Activated T-cell treated with anti-CD3 and anti-CD28 coated beads for 48 hours (primary cell): ENCODE measurements around the gene GCK.
A peak's percentile ranks its signal among the peaks of the same experiment; 100 is the strongest.

Experiments used
- DNase-seq: peaks from one replicate; pipeline ENCODE4 v3.0.0-alpha.2; 2020; ENCODE audit warnings: low read depth

GCK gene

GRCh38 chr7:44155191-44156185, 33.8 kb downstream of the GCK start:
- DNase-seq, result no peak

DNA sequence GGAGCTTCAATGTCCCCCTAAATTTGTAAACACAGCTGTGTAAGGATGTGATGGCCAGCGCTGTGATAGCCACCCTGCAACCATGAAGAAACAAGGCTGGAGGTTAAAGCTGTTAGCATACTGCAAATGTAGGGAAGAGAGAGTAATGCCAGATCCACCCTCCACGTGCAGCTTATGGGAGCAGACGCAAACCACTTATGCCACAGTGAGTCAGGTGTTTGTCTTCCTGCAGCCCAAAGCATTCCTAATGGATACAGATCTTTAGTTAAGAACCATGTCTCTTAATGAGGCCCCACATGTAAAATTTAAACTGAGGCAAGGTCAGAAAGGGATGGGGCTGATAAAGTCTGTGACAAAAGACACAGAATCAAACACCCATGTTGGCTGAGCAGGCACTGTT, 34.5 kb downstream of the GCK start:
- DNase-seq, result no peak

- no peak for DNase-seq
Observed at GRCh38 chr7:44153948-44154335, 35.3 kb downstream of the GCK start.

- no peak for DNase-seq
Observed at GRCh38 chr7:44152971-44153947, 36.0 kb downstream of the GCK start.

- no peak for DNase-seq
Observed at GRCh38 chr7:44151956-44152355, 37.3 kb downstream of the GCK start.

DNA sequence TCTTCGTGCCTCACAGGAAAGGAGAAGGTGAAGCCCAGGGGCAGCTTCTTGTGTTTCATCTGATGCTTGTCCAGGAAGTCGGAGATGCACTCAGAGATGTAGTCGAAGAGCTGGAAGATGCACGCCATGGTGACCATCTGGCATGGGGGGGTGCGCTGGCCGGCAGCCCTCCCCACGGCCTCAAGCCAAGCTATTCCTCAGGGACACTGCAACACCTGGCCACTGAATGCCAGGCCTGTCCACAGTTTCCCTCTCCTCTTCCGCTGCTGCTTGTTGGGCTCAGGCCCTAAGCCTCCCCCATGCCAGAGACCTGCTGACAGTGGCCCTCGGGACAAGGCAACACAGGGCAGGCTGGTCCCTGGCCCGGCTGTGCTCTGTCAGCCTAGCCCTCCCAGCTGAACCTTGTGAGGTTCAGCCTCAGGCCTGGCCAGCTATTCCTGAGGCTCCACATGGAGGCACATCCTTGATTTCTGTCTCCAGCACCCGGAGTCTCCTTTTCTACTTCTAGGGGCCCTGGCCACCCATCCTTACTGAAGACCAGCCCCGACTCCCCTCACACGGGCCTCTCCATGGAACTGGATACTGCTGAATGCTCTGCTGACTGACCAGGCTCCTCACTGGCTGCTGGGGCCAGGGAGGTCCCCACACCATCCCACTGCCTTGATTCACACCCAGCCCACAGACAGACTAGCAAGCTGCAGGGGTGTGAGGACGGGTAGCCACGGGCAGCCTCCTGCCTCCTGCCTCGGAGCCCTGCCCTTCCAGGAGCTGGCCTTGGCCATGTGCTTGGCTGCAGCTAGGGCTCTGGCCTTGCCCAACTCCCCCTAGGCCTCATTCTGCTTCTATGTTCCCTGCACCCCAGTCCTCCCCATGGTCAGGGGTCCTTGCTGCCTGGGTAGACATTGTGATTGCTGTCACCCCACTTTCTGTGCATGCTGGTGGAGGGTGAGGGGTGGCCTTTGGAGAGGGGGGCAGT, 38.0 kb downstream of the GCK start:
- no peak for DNase-seq

DNA sequence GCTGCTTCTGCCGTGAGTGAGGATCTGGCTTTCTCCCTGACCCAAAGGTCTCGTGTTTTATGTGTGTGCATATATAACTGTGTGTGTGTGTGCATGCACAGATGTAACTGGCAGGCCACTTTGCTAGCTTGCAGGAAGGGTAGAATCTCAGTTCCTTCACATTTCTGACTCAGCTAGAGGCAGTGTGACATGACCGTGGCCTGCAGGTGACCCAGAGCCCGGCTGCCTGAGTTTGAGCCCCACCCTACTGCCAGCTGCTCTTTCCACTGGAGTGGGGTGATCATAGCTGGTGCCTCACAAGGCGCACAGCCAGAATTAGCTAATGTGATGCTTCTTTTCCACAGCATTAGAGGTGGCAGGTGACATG, 38.8 kb downstream of the GCK start:
- no peak for DNase-seq

- no peak for DNase-seq
Observed at GRCh38 chr7:44149571-44150465, 39.4 kb downstream of the GCK start.

GRCh38 chr7:44148961-44149536, 40.2 kb downstream of the GCK start:
- no peak for DNase-seq

DNA sequence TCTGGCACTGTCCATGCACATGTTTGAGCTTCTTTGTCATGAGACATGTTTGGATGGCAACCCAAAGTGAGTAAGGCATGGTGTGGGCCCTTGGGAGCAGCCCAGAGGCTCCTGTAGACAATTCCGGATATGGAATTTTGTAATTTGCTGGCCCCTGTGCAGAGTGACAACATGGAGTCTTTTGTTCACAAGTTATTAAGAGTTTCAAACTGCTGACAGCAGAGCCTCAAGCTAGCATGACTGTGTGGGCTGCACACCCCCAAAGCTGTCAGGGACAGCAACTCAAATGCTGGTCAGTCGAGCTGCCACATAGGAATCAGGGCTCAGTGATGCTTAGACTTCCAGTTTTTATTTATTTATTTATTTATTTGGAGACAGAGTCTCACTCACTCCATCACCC, 41.1 kb downstream of the GCK start:
- DNase-seq, result no peak

GRCh38 chr7:44147026-44147991, 41.9 kb downstream of the GCK start:
- DNase-seq, result no peak

- peak; percentile 52 for DNase-seq
Observed at GRCh38 chr7:44145969-44146911, 43.0 kb downstream of the GCK start.

DNA sequence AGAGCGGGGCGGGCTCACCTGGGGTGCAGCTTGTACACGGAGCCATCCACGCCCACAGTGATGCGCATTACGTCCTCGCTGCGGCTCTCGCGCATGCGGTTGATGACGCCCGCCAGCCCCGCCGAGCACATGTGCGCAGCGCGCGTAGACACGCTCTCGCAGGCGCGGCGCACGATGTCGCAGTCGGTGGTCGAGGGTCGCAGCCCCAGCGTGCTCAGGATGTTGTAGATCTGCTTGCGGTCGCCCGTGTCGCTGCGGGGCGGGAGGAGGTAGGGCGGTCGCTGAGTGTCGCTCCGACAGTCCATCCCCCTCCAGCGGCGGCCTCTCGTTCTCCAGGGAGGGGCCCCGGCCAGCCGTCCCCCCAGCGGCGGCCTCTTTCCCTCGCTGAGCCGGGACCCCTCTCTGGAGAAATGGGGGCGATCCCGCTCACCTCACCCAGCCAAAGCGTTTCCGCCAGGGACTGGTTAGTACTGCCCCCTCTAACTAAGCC, 43.7 kb downstream of the GCK start:
- DNase-seq, result peak; percentile 47

- DNase-seq, result no peak
Observed at GRCh38 chr7:44144968-44145478, 44.2 kb downstream of the GCK start.

DNA sequence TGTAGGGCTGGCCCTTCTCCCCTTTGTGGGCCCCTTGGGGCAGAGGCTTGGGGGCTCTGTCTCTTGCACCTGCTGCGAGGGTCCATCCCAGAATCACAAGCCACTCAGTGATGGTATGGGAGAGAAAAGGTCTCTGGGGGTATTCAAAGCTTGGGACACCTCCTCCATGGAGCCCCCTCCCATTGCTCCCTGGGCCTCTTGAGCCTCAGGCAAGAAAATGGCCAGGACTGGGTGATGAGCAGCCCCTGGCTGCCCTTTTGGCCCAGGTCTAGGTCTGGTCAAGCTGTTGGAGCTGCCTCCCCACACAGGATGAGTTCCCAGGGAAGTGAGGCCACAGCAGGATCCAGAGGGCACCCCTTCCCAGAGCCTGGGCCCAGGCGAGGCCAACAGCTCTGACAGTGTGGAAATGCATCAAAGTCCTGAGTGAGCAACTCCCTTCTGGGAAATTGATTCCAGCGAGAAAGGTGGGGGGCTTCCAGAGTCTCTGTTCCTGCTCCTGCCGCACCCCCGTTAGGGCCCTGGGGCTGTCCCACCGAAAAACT, 44.7 kb downstream of the GCK start:
- DNase-seq, result no peak

DNA sequence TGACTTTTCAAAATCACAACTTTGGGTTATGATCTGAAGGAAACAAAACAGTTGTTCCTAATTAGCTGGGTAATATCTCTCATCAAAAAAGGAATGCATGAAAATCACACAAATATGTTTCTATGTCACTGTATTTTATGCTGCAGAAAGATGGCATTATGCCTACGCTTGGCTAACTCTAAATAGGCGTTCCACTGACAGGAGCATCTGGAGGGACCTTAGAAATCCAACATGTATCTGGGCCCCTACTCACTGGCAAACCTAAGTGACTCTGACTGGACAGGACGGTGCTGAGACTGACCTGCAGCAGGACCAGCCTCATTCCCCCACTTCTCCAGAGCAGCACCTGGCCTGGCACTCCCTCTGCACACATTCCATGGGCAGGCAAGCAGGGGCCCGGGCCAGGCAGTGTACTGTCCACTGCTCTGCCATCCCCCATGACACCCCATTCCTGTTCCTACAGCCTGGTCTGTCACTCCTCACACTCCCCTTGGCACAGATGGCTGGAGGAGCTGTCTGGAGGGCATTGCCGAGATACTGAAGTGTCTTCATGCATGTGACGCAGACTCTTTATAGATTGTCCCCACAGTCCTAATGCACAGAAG, 45.5 kb downstream of the GCK start:
- DNase-seq, result no peak

DNA sequence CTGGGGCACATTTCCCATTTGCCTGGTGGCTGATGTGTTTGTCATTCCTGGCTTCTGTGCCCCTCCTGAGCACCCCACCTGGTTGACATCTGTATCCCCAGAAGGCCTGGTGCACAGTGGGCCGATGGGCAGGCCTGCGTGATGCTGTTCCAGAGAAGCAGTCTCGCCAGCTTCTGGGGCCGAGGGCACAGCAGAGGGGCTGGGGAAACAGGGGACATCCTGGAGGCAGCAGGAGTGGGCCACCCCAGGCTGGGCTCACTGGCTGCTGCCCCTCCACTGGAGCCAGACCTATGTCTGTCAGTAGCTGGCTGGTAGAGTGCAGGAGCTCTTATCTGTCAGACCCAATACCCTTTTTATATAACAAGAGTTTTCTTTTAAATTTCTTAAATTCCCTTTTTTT, 47.2 kb downstream of the GCK start:
- DNase-seq, result no peak
